Spleen (tissue), 13 donors: ENCODE data around the gene NLRP6. TPM values are rescaled to one million over a fixed set of nuclear protein-coding genes. Genes with fewer than 3 reads are reported as not detected.
A peak's percentile ranks its signal among the peaks of the same experiment; 100 is the strongest.

Experiments
- DNase-seq: peaks from one replicate; pipeline ENCODE4 v3.0.0-alpha.2; 2020
- H3K27ac ChIP-seq, 8 donors: fragments of 200-600 bp; sonication (generic) in 7 of 8; 1 replicate in 4 of 8; 2 replicates in 4 of 8; pipeline versions ENCODE4 v1.5.0 to v1.8.0; 2016 to 2021; ENCODE audit warnings: inconsistent platforms in 4 of 8, mild to moderate bottlenecking in 4 of 8, moderate library complexity in 1 of 8
- H3K27me3 ChIP-seq, 7 donors: fragments of 200-600 bp; sonication (generic) in 6 of 7; replicated peaks in 1 of 7; 1 replicate in 4 of 7; 2 replicates in 3 of 7; pipeline versions ENCODE4 v1.5.0 to v1.8.0; 2016 to 2021; ENCODE audit warnings: inconsistent platforms in 3 of 7, mild to moderate bottlenecking in 1 of 7
- H3K36me3 ChIP-seq, 6 donors: fragments of 200-600 bp; sonication (generic) in 5 of 6; 1 replicate in 4 of 6; 2 replicates in 2 of 6; pipeline versions ENCODE4 v1.5.0 to v1.8.0; 2016 to 2021; ENCODE audit warnings: inconsistent platforms in 2 of 6
- H3K4me1 ChIP-seq, 6 donors: fragments of 200-600 bp; sonication (generic) in 5 of 6; 1 replicate in 3 of 6; 2 replicates in 3 of 6; pipeline versions ENCODE4 v1.5.0 to v1.8.0; 2016 to 2021; ENCODE audit warnings: inconsistent platforms in 3 of 6
- H3K4me3 ChIP-seq, 8 donors: fragments of 200-600 bp; sonication (generic) in 7 of 8; 1 replicate in 4 of 8; 2 replicates in 4 of 8; pipeline versions ENCODE4 v1.5.0 to v1.8.0; 2016 to 2021; ENCODE audit warnings: inconsistent platforms in 4 of 8, mild to moderate bottlenecking in 4 of 8, moderate library complexity in 2 of 8
- H3K9me3 ChIP-seq, 8 donors: fragments of 200-600 bp; sonication (generic) in 7 of 8; 1 replicate in 4 of 8; 2 replicates in 4 of 8; pipeline versions ENCODE4 v1.5.0 to v1.8.0; 2016 to 2021; ENCODE audit warnings: inconsistent platforms in 4 of 8
- CTCF ChIP-seq, 11 experiments: fragments of 200-600 bp in 7 of 11; fragments of 450-650 bp in 4 of 11; sonication (generic) in 4 of 11; IDR thresholded peaks in 8 of 11; conservative IDR thresholded peaks in 3 of 11; 1 replicate in 7 of 11; 2 replicates in 4 of 11; pipeline versions ENCODE4 v1.4.0 to v1.8.0; 2016 to 2021; ENCODE audit warnings: antibody characterized with exemption in 11 of 11, inconsistent platforms in 4 of 11, mild to moderate bottlenecking in 1 of 11
- POLR2A ChIP-seq, 3 donors: fragments of 450-650 bp; IDR thresholded peaks; one replicate each; pipeline ENCODE4 v1.5.1; 2017; ENCODE audit warnings: antibody characterized with exemption in 3 of 3, mild to moderate bottlenecking in 1 of 3
- POLR2AphosphoS5 ChIP-seq, 3 donors: sonication (generic); formaldehyde crosslinking; IDR thresholded peaks; one replicate each; pipeline ENCODE4 v1.5.1; 2017; ENCODE audit warnings: antibody characterized with exemption in 3 of 3
- WGBS, 5 donors: extraction: QIAGEN DNeasy Blood & Tissue Kit in 3 of 5; methylation state at CpG; one replicate each; pipeline versions ENCODE4 v1.1.5 to v1.1.7; 2013 to 2018; 5-methylcytosine and 5-hydroxymethylcytosine counted together
- intact Hi-C: fragments of 100-400 bp; cut with DNase I; formaldehyde crosslinking; loops from one replicate; pipeline ENCODE4 v1.15.0; 2023; ENCODE audit warnings: low total_unique reads
- long read RNA-seq, 2 donors: transcript quantifications; one replicate each; lab custom pipeline, GENCODE V29; 2026
- polyA plus RNA-seq, 3 donors: library from polyadenylated mRNA; stranded (reverse); fragments of 200-250 nt; gene quantifications; one replicate each; pipeline ENCODE4 v1.2.1, GENCODE V29; 2013
- total RNA-seq, 7 donors: library from RNA; depleted of rRNA in 3 of 7; stranded (reverse); fragments of >200 nt in 3 of 7; fragmentation: NEBNext Ultra II Directional in 4 of 7; extraction: Animal tissue kit (Norgen Biotek cat#: 25700) in 4 of 7; gene quantifications; one replicate each; pipeline versions ENCODE4 v1.1.0 to v1.2.1, GENCODE V29; 2016 to 2021
- donor health status: healthy with polysubstance abuse.
- donor health status: DM: no; HTN: no; CAD: no; lungs with moderate emphysema.
- donor health status: DM: no; HTN: no; CAD: no.
- donor health status: Bipolar disorder and iron deficiency.
- donor health status: healthy.
- donor health status: DM: no; HTN: no; CAD: no.
- donor health status: DM: yes; HTN: yes; CAD: no.

The NLRP6 gene
- total RNA-seq, result 10 to 100 TPM in 4 of 7 donors, 1 to 10 TPM in 3; 5.0 to 30.9 (median 10.0) TPM
- polyA plus RNA-seq, result 1 to 10 TPM in 2 of 3 donors, under 1 TPM in 1; 0.15 to 1.3 (median 1.1) TPM
- long read RNA-seq, donor 1, result 0 reads
- long read RNA-seq, donor 2, result 0 reads

- Histone ChIP-seq H3K4me1 (peaks cover 26 to 72% (median 47%) of the 10 kb centered on the region in 6 donors), H3K27me3 (peaks cover 0 to 53% (median 48%) of the 10 kb centered on the region in 7 donors), H3K36me3 (peaks cover 0 to 14% (median 0%) of the 10 kb centered on the region in 6 donors), H3K9me3 (peaks cover 0 to 6% (median 0%) of the 10 kb centered on the region in 8 donors), H3K4me3 (peak within 1 kb of the TSS; percentile 35 to 77 (median 48)), H3K27ac (peak within 1 kb of the TSS in 6 of 8 donors; percentile 26 to 89 (median 72))
- DNase-seq, result peak; percentile 75
- intact Hi-C loops, result no loop called here
- TF ChIP-seq POLR2AphosphoS5 (IDR thresholded peaks at IDR 0.05) (peak in 1 of 3 donors; percentile 60), CTCF (IDR thresholded peaks at IDR 0.05 in 8 of 11, conservative IDR thresholded peaks at IDR 0.05 in 3 of 11) (no peak), POLR2A (IDR thresholded peaks at IDR 0.05) (no peak)
- WGBS, 5 donors, result 81 to 86% (median 84%) methylated on average over 21 of the region's 21 CpGs
Measured at GRCh38 chr11:278001-278951, at the start of gene NLRP6. Gene NLRP6, plus strand, starts transcription at chr11:278407. Its CDS starts 163 bp downstream, at chr11:278570.

GRCh38 chr11:230431-230830 is 47.8 kb upstream of the NLRP6 start:
- Histone ChIP-seq H3K4me3 (no peak overlapping the region), H3K4me1 (peaks cover 3 to 10% (median 8%) of the 10 kb centered on the region in 6 donors), H3K9me3 (no peaks in the 10 kb centered on the region), H3K27me3 (no peaks in the 10 kb centered on the region), H3K36me3 (peaks cover 0 to 33% (median 3%) of the 10 kb centered on the region in 6 donors), H3K27ac (no peak overlapping the region)
- TF ChIP-seq POLR2A (IDR thresholded peaks at IDR 0.05), result no peak
- no peak for TF ChIP-seq POLR2AphosphoS5 (IDR thresholded peaks at IDR 0.05)
- no peak for TF ChIP-seq CTCF (IDR thresholded peaks at IDR 0.05 in 8 of 11, conservative IDR thresholded peaks at IDR 0.05 in 3 of 11)
- 94 to 98% (median 95%) methylated on average over 10 of the region's 10 CpGs for WGBS, 5 donors
- DNase-seq, result no peak
- intact Hi-C loops, result no loop called here

- 90 to 95% (median 93%) methylated on average over 20 of the region's 20 CpGs for WGBS, 5 donors
- peaks cover 0 to 27% (median 3%) of the 10 kb centered on the region in 6 donors for H3K36me3 ChIP-seq
- peaks cover 12 to 24% (median 21%) of the 10 kb centered on the region in 6 donors for H3K4me1 ChIP-seq
- H3K4me3 ChIP-seq, result no peak overlapping the region
- no peaks in the 10 kb centered on the region for H3K9me3 ChIP-seq
- DNase-seq, result no peak
- TF ChIP-seq CTCF (IDR thresholded peaks at IDR 0.05 in 8 of 11, conservative IDR thresholded peaks at IDR 0.05 in 3 of 11) (no peak), POLR2A (IDR thresholded peaks at IDR 0.05) (no peak), POLR2AphosphoS5 (IDR thresholded peaks at IDR 0.05) (no peak)
- intact Hi-C loops, result no loop called here
- H3K27me3 ChIP-seq, result no peaks in the 10 kb centered on the region
- no peak overlapping the region for H3K27ac ChIP-seq
Measured at GRCh38 chr11:232783-233565, 45.2 kb upstream of the NLRP6 start.
